HepG2 (cell line): ENCODE measurements around the gene BBS9. TPM values are rescaled to one million over a fixed set of nuclear protein-coding genes. Genes with fewer than 3 reads are reported as not detected.

Experiments used
- CSRNP1 ChIP-seq: sonication (generic); formaldehyde crosslinking; IDR thresholded peaks from 2 replicates; pipeline ENCODE4 v1.8.1; 2023; ENCODE audit warnings: mild to moderate bottlenecking, missing genetic modification reagents
- HBP1 ChIP-seq: IDR thresholded peaks from 2 replicates; pipeline ENCODE4 v1.6.1; 2016; ENCODE audit warnings: low read depth, control low read depth
- HDAC6 ChIP-seq: fragments of 200-600 bp; sonication (generic); IDR thresholded peaks from 2 replicates; pipeline ENCODE4 v1.7.0; 2017; ENCODE audit warnings: mild to moderate bottlenecking, antibody characterized with exemption, low read length, low read depth
- HOXA5 ChIP-seq: sonication (generic); formaldehyde crosslinking; IDR thresholded peaks from 2 replicates; pipeline ENCODE4 v1.4.0; 2020; ENCODE audit warnings: missing genetic modification reagents
- KDM2A ChIP-seq: sonication (generic); formaldehyde crosslinking; IDR thresholded peaks from 2 replicates; pipeline ENCODE4 v1.4.0; 2020; ENCODE audit warnings: low read depth, missing genetic modification reagents, borderline replicate concordance
- KLF16 ChIP-seq, 2 experiments: sonication (generic) in 1 of 2; formaldehyde crosslinking in 1 of 2; IDR thresholded peaks; 2 replicates each; pipeline versions ENCODE4 v1.6.1 to v1.8.0; 2016 to 2023; ENCODE audit warnings: missing genetic modification reagents in 2 of 2, missing compliant biosample characterization in 1 of 2
- NPAS2 ChIP-seq: sonication (generic); formaldehyde crosslinking; IDR thresholded peaks from 2 replicates; pipeline ENCODE4 v1.8.0; 2022; ENCODE audit warnings: mild to moderate bottlenecking, missing genetic modification reagents, borderline replicate concordance
- NR2C2 ChIP-seq: sonication (generic); formaldehyde crosslinking; IDR thresholded peaks from 2 replicates; pipeline ENCODE4 v1.4.0; 2020; ENCODE audit warnings: missing genetic modification reagents, mild to moderate bottlenecking, moderate library complexity, borderline replicate concordance
- POGZ ChIP-seq: sonication (generic); formaldehyde crosslinking; IDR thresholded peaks from 2 replicates; pipeline ENCODE4 v1.4.0; 2020; ENCODE audit warnings: mild to moderate bottlenecking, missing genetic modification reagents
- RERE ChIP-seq: IDR thresholded peaks from 2 replicates; pipeline ENCODE4 v1.6.1; 2016; ENCODE audit warnings: low read depth, missing genetic modification reagents, missing compliant biosample characterization
- SAFB2 ChIP-seq: sonication (generic); formaldehyde crosslinking; IDR thresholded peaks from 2 replicates; pipeline ENCODE4 v1.5.1; 2020; ENCODE audit warnings: missing genetic modification reagents, low read depth, mild to moderate bottlenecking, borderline replicate concordance
- SMAD3 ChIP-seq: sonication (generic); formaldehyde crosslinking; IDR thresholded peaks from 2 replicates; pipeline ENCODE4 v1.4.0; 2020; ENCODE audit warnings: missing genetic modification reagents
- THAP11 ChIP-seq: IDR thresholded peaks from 2 replicates; pipeline ENCODE4 v1.6.1; 2016; ENCODE audit warnings: missing biosample characterization, missing genetic modification reagents
- ZNF230 ChIP-seq: sonication (generic); formaldehyde crosslinking; IDR thresholded peaks from 2 replicates; pipeline ENCODE4 v1.4.0; 2020; ENCODE audit warnings: mild to moderate bottlenecking, missing genetic modification reagents
- ZNF276 ChIP-seq: sonication (generic); formaldehyde crosslinking; IDR thresholded peaks from 2 replicates; pipeline ENCODE4 v1.4.0; 2020; ENCODE audit warnings: mild to moderate bottlenecking, low read depth, missing genetic modification reagents
- ZNF326 ChIP-seq: sonication (generic); formaldehyde crosslinking; IDR thresholded peaks from 2 replicates; pipeline ENCODE4 v1.4.0; 2020; ENCODE audit warnings: missing genetic modification reagents, borderline replicate concordance
- ZNF598 ChIP-seq: sonication (generic); formaldehyde crosslinking; IDR thresholded peaks from 2 replicates; pipeline ENCODE4 v1.5.1; 2020; ENCODE audit warnings: mild to moderate bottlenecking, missing genetic modification reagents, borderline replicate concordance
- ZNF619 ChIP-seq: sonication (generic); formaldehyde crosslinking; IDR thresholded peaks from 2 replicates; pipeline ENCODE4 v1.4.0; 2020; ENCODE audit warnings: mild to moderate bottlenecking, missing genetic modification reagents
- polyA plus RNA-seq, 8 experiments: library from polyadenylated mRNA; depleted of rRNA in 3 of 8; stranded (reverse) in 7 of 8; unstranded in 1 of 8; fragments of >200 nt; fragmentation: Illumina TruSeq in 4 of 8; extraction: Trizol in 4 of 8; gene quantifications; 2 replicates each; pipeline versions ENCODE4 v1.2.1 to v1.2.3, GENCODE V29; 2011 to 2016; ENCODE audit warnings: low read depth in 4 of 8, missing spikeins in 1 of 8, mixed read lengths in 1 of 8; ENCODE audit not compliant: insufficient read depth in 1 of 8
- total RNA-seq, 5 experiments: library from RNA; depleted of rRNA; stranded (reverse); fragments of >200 nt; fragmentation: Illumina TruSeq; extraction: Trizol; gene quantifications; 2 replicates each; pipeline ENCODE4 v1.2.3, GENCODE V29; 2016; ENCODE audit warnings: low read depth in 1 of 5

Gene BBS9
- total and polyA plus RNA-seq, 2 of the 13 experiments (the other 11 are each of a cell fraction or from before 2014, with no cell fraction given), result 5.1 to 7.8 TPM

- TF ChIP-seq ZNF619 (CRISPR knock-in tag) (0 out of 2 replicates have a peak, but pooled peaks have one; percentile 27), POGZ (peak; percentile 59; the same call in 1 of the 2 replicates), NPAS2 (no peak), ZNF276 (CRISPR knock-in tag) (peak; percentile 46; the same call in 1 of the 2 replicates), SMAD3 (CRISPR knock-in tag) (no peak), RERE (0 out of 2 replicates have a peak, but pooled peaks have one; percentile 16), ZNF598 (peak; percentile 80; the same call in 1 of the 2 replicates), CSRNP1 (0 out of 2 replicates have a peak, but pooled peaks have one; percentile 47), NR2C2 (peak; percentile 84), HBP1 (CRISPR knock-in tag) (0 out of 2 replicates have a peak, but pooled peaks have one; percentile 25), SAFB2 (CRISPR knock-in tag) (no peak), ZNF230 (CRISPR knock-in tag) (peak; percentile 81; the same call in 1 of the 2 replicates), HOXA5 (no peak), KDM2A (CRISPR knock-in tag) (peak; percentile 63; the same call in 1 of the 2 replicates), HDAC6 (no peak), ZNF326 (CRISPR knock-in tag) (no peak), THAP11 (CRISPR knock-in tag) (peak; percentile 98), KLF16 (CRISPR knock-in tag; IDR thresholded peaks at IDR 0.05) (peak in 1 of 2 experiments; percentile 43; a peak in 1 of 4 replicates)
Observed at GRCh38 chr7:33128990-33129805, at the start of gene BBS9 (continued).
